Activated CD8-positive, alpha-beta memory T cell treated with anti-CD3 and anti-CD28 coated beads for 36 hours (primary cell): ENCODE data around the gene MXRA7. TPM values are rescaled to one million over a fixed set of nuclear protein-coding genes. Genes with fewer than 3 reads are reported as not detected.
"Not testable (repeated sequence)": the region's sequence is repeated elsewhere in the genome, so short reads cannot be mapped to it uniquely, and the experiment has no call there.

Source experiments
- CTCF ChIA-PET: fragments of 350-600 bp; sonication (Branson Sonifier 250); formaldehyde crosslinking; loops from one replicate; lab custom pipeline; 2021; ENCODE audit warnings: antibody characterized with exemption; lab: Charles Lee
- POLR2A ChIA-PET: fragments of 350-600 bp; sonication (Branson Sonifier 250); formaldehyde crosslinking; loops from one replicate; lab custom pipeline; 2021; ENCODE audit warnings: antibody characterized with exemption; lab: Charles Lee
- total RNA-seq, 2 experiments: library from RNA; stranded (reverse); gene quantifications; one replicate each; pipeline ENCODE4 v1.2.3, GENCODE V29; 2021

The MXRA7 gene
- total RNA-seq, 2 experiments from 2014 or later: 24.5 to 26.0 TPM

DNA sequence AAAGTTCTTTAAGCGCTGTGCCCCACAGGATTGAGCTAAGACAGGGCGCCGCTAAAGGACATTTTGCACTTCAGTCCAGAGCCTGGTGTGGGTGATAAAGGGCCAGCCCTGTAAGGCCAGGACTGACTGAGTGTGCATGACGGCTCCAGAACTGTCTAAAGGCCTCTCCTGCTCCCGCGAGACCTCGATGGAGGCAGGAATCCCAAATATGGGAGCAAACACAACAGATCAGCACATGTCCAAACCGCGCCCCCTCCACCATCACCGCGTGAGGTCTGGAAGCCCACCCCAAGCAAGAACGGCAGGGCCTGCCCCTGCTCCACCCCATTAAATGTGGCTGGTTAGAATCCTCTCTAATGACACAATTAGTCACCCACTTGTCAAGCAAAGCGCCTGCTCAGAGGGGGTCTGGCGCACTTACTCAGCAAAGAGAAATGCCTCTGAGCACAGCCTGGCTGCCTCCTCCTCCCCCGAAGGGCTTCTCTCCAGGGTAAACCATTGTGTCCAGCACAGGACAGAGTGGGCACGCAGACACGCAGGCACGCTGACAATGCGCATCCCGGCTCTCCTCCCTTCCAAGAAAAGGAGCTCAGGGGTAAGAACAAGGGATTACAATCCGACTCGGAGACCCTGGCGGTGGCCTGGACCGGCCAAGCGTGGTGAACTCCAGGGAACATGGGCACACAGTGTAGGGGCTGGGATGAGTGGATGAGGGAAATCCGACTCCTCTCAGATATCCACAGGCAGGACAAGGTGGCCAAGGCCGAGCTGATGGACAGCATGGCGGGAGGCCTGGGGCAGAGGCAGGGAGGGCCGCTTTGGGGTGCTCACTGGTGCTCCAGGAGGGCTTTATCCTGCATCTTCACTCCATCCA lies 1.5 kb downstream of the MXRA7 start:
- POLR2A ChIA-PET: interaction anchor here (0.5 kb wide), 1 partner anchor 181 kb away, joined by 3 read pairs; no protein-coding TSS in a partner anchor
- CTCF ChIA-PET: interaction anchor here (1.0 to 1.5 kb wide), 4 partner anchors 28 to 186 kb away, joined by 3 to 5 read pairs (median 3); no protein-coding TSS in a partner anchor

GRCh38 chr17:76707985-76708807 lies 2.6 kb downstream of the MXRA7 start:
- ChIA-PET CTCF (interaction anchor here (1.0 to 1.5 kb wide), 3 partner anchors 27 to 84 kb away, joined by 3 to 5 read pairs (median 3); no protein-coding TSS in a partner anchor), POLR2A (interaction anchor here (0.6 kb wide), 1 partner anchor 44 kb away, joined by 3 read pairs; no protein-coding TSS in a partner anchor)

DNA sequence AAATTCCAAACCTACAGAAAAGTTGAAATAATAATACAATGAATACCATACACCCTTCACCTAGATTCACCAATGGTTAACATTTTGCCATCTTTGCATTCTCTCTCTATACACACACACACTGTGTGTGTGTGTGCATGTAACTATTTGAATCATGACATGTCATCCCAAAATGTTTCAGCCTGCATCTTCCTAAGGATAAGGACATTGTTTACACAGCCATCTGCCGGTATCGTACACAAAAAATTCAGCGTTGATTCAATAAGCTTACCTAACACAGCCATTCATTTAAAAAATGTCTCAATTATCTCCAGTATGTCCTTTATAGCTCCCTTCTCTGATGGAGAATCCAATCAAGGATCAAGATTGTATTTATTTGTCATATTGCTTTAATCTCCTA lies 3.9 kb downstream of the MXRA7 start:
- ChIA-PET CTCF (interaction anchor here (0.7 kb wide), 1 partner anchor 886 kb away, joined by 4 read pairs; no protein-coding TSS in a partner anchor), POLR2A (no interaction called here)

- ChIA-PET POLR2A (interaction anchor here (0.5 kb wide), 1 partner anchor 42 kb away, joined by 5 read pairs; no protein-coding TSS in a partner anchor), CTCF (interaction anchor here (1.0 kb wide), 1 partner anchor 23 kb away, joined by 3 read pairs; no protein-coding TSS in a partner anchor)
Observed at GRCh38 chr17:76704805-76705204, 6.0 kb downstream of the MXRA7 start.

DNA sequence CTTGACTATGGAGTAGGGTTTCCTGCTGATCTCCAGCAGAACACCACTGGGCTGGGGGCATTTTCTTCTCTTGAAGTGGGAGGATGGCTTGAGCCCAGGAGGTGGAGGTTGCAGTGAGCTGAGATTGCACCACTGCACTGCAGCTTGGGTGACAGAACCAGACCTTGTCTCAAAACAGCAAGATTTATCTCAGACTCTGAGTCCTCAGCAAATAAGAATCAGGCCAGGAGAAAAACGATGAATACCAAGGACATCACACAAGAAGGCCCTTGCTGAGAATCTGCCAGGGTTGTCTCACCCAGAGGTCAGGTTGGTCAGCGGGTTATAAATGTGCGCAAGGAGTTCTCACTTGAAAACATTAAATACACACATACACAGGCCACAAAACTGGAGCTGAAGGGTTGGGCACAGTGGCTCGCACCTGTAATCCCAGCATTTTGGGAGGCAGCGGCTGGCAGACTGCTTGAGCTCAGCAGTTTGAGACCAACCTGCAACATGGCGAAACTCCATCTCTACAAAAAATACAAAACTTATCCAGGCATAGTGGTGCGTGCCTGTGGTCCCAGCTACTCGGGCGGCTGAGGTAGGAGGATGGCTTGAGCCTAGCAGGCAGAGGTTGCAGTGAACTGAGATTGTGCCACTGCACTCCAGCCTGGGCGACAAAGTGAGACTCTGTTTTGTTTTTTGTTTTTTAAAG lies 7.7 kb downstream of the MXRA7 start:
- CTCF ChIA-PET: no interaction called here
- POLR2A ChIA-PET: no interaction called here

DNA sequence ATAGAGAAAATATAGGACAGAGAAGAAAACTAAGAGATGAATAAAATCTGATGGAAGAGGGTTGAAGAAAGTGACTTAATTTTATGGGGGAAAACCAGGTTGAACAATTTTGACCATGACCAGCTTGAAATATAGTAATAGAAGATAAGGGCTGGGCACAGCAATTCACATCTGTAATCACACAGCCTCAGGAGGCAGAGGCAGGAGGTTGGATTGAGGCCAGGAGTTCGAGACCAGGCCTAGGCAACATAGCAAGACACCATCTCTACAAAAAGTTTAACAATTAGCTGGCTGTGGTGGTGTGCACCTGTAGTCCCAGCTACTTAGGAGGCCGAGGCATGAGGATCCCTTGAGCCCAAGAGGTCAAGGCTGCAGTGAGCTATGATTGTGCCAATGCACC lies 8.7 kb downstream of the MXRA7 start:
- CTCF ChIA-PET: interaction anchor here (0.6 to 1.0 kb wide), 3 partner anchors 12 to 20 kb away, joined by 3 to 4 read pairs (median 3); no protein-coding TSS in a partner anchor
- POLR2A ChIA-PET: no interaction called here

GRCh38 chr17:76701471-76701967 lies 9.2 kb downstream of the MXRA7 start:
- POLR2A ChIA-PET: no interaction called here
- CTCF ChIA-PET: interaction anchor here (0.6 to 1.0 kb wide), 3 partner anchors 11 to 20 kb away, joined by 3 to 4 read pairs (median 3); no protein-coding TSS in a partner anchor

GRCh38 chr17:76700617-76701470 lies 9.9 kb downstream of the MXRA7 start:
- POLR2A ChIA-PET: no interaction called here
- CTCF ChIA-PET: interaction anchor here (1.0 kb wide), 1 partner anchor 14 kb away, joined by 3 read pairs; no protein-coding TSS in a partner anchor

DNA sequence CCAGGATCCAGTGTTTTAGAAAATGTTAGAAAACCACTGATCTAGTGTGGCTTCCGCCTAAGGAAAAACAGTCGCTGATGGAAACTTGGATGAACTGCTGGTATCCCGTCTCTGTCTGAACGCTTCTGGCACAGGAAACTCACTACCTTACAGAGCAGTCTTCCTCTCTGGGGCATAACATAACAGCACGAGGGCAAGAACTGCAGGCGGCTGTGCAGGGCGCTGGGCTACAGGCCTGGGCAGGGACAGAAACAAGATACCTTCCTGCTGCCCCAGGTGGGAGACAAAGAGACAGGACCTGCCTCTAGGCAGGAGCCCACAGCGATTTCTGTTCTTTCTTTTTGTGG lies 10.5 kb downstream of the MXRA7 start:
- ChIA-PET POLR2A (no interaction called here), CTCF (no interaction called here)

GRCh38 chr17:76698466-76698977 lies 12.2 kb downstream of the MXRA7 start:
- CTCF ChIA-PET: interaction anchor here (0.6 to 1.6 kb wide), 2 partner anchors 8 to 24 kb away, joined by 3 read pairs; no protein-coding TSS in a partner anchor
- POLR2A ChIA-PET: not testable (repeated sequence)

GRCh38 chr17:76697702-76698465 lies 12.9 kb downstream of the MXRA7 start:
- ChIA-PET CTCF (interaction anchor here (1.6 kb wide), 1 partner anchor 25 kb away, joined by 3 read pairs; no protein-coding TSS in a partner anchor), POLR2A (interaction anchor here (0.6 kb wide), 1 partner anchor 141 kb away, joined by 4 read pairs; no protein-coding TSS in a partner anchor)

DNA sequence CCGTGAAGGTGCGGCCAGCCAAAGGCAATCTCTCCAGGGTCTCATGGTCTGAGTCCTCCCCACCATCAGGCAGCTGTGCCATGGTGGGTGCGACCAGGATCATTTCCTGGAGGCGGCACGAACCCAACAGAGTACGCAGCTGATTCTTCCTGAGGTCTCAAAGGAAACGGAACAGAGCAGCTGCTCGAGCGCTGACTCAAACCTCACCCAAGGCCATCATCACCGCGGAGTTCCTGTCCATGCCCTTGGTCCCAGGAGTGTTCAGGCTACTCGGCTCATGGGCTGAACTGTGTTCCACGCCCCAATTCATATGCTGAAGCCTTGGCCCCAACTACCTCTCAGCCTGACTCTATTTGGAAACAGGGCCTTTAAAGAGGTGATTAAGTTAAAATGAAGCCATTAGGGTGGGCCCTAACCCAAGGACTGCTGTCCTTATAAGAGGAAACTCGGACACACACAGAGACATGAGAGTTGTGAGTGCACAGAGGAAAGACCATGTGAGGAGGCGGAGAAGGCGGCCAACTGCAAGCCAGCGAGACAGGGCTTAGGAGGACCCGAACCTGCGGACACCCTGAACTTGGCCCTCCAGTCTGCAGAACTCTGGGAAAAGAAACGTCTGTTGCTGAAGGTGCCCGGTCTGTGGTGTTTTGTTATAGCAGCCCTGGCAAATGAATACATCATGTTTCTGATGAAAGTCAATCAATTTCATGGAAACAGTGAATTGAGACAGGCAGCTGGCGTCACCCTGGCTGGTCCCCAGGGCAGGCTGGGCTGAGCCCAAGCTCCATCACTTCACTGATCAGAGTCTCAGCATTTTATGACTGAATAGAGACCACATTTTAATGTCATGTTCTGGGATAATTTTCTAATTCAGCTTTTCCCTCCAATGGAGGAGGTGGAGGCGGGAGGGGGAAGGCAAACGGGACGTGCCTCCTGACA lies 13.7 kb downstream of the MXRA7 start:
- ChIA-PET CTCF (interaction anchor here (1.6 kb wide), 1 partner anchor 26 kb away, joined by 3 read pairs; no protein-coding TSS in a partner anchor), POLR2A (interaction anchor here (0.6 kb wide), 1 partner anchor 141 kb away, joined by 4 read pairs; no protein-coding TSS in a partner anchor)

DNA sequence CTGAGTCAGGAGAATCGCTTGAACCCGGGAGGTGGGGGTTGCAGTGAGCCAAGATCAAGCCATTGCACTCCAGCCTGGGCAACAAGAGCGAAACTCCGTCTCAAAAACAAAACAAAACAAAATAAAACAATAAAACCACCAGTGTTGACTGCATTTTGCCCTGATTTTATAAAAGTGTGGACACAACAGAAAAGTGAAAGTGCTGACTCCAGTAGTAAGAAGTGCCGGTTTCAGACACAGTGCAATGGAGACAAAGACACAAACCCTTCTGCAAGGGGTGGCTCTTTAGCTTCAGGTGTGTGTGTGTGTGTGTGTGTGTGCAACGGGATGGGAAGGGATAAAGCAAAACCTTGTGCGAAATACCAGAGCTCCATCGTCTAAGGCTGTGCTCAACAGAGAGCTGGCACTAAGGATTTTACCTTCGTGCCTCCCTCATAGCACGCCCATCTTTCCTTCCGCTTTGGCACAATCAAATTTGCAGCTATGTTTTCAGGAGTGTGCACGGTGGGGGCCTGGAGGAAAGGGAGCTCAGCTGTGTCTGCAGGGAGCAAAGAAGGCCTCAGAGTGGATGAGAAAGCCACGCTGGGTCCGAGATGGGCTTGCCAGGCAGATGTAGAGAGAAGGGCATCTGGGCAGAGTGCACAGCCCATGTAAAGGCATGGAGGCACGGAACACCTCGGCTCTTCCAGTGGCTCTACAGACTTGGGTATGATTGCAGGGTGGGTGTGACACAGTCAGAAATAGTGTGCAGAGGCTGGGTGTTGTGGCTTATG lies 15.5 kb downstream of the MXRA7 start:
- CTCF ChIA-PET: no interaction called here
- POLR2A ChIA-PET: interaction anchor here (0.7 kb wide), 1 partner anchor 174 kb away, joined by 3 read pairs; no protein-coding TSS in a partner anchor

DNA sequence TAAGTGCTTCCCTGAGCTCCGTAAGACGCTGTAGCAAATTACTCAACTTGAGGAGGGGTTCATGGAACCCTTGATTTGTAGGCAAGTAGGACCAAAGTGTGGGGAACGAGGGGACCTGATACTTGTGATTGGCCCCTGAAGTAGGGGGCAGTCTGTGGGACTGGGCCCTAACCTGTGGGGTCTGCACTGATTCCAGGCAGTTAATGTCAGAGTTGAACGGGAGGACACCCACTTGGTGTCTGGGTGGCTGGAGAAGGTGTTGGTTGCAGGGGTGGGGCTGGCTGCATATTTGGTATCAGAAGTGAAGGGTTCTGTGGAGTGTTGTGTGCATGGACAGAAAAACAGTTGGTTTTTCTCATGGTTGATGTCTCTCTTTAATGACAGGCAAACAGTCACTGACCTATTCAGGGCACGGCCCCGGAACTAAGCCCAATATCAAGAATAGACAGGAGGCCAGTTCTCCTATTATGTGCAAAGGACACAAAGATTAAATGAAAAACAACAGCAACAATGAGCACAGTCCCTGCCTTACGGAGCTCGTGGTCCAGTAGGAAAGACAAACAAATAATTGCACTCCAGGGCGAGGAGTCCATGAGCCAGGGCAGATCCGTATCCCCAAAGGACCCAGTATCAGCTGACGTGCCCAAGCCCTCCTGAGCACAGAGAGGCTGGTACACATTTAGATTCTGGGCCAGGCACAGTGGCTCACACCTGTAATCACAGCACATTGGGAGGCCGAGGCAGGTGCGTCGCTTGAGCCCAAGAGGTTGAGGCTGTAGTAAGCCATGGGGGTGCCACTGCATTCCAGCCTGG lies 19.2 kb downstream of the MXRA7 start:
- ChIA-PET CTCF (interaction anchor here (0.9 to 1.1 kb wide), 2 partner anchors 10 to 19 kb away, joined by 3 read pairs; partner anchors contain the start of gene MXRA7), POLR2A (no interaction called here)
